ENCODE data around the gene ST7. TPM values are rescaled to one million over a fixed set of nuclear protein-coding genes. Genes with fewer than 3 reads are reported as not detected.

The ST7 gene
- total RNA-seq, 1 experiment from 2014 or later = 12.9 TPM

GRCh38 chr7:116999311-116999710 is 46.0 kb downstream of the ST7 start:
- no peak overlapping the region for H3K14ac ChIP-seq (ENCODE audit: insufficient read depth, low read length)
- no peak overlapping the region for H2BK15ac ChIP-seq (ENCODE audit: low read depth, low read length)
- Mint-ChIP-seq H3K4me3 (no peak overlapping the region), H3K36me3 (ENCODE audit: insufficient read depth in 1 of 3, low read depth in 3 of 3) (peaks cover 1 to 14% (median 12%) of the 10 kb centered on the region in 3 experiments; a peak in 5 of 7 replicates), H3K27ac (no peak overlapping the region), H3K9me3 (peaks cover 4 to 11% of the 10 kb centered on the region in 2 experiments; a peak in 2 of 5 replicates), H3K27me3 (ENCODE audit: low read depth) (no peaks in the 10 kb centered on the region), H3K4me1 (peaks cover 7 to 8% of the 10 kb centered on the region in 2 experiments)
- no peak overlapping the region for H3K23ac ChIP-seq (ENCODE audit: insufficient read length, low read depth, low read length)
- no peaks in the 10 kb centered on the region for H3K4me1 ChIP-seq (ENCODE audit: insufficient read depth, low read length)
- no peak overlapping the region for H2BK12ac ChIP-seq (ENCODE audit: insufficient read length, low read depth, low read length)
- H3K79me1 ChIP-seq (ENCODE audit: insufficient read depth, low read depth, low read length, poor library complexity, severe bottlenecking) = no peaks in the 10 kb centered on the region
- no peaks in the 10 kb centered on the region for H3K23me2 ChIP-seq (ENCODE audit: insufficient read length, low read depth, low read length, poor library complexity, severe bottlenecking)
- WGBS (ENCODE audit: extremely low coverage, insufficient read length, low lambda C conversion rate) = no CpG with 5 or more reads among the region's 1 CpG
- no peaks in the 10 kb centered on the region for H4K20me1 ChIP-seq (ENCODE audit: control insufficient read depth, insufficient read depth, insufficient read length)
- H2BK120ac ChIP-seq (ENCODE audit: low read depth, low read length, poor library complexity, severe bottlenecking) = no peak overlapping the region
- no peaks in the 10 kb centered on the region for H3K9me3 ChIP-seq (ENCODE audit: control insufficient read depth, low read depth, low read length)
- H4K5ac ChIP-seq (ENCODE audit: insufficient read length, low read depth, low read length) = no peak overlapping the region
- H3K9ac ChIP-seq (ENCODE audit: extremely low read depth, insufficient read length, low read length) = no peak overlapping the region
- no peak for TF ChIP-seq CTCF (conservative IDR thresholded peaks at IDR 0.05)
- no peak for DNase-seq
- no peak overlapping the region for H2AK5ac ChIP-seq (ENCODE audit: insufficient read length, low read length)
- H3K56ac ChIP-seq (ENCODE audit: insufficient read length, low read depth, low read length) = no peak overlapping the region
- H3K4me2 ChIP-seq (ENCODE audit: insufficient read depth, insufficient read length, low read length) = no peak overlapping the region
- H3K18ac ChIP-seq (ENCODE audit: insufficient read length, low read depth, low read length) = no peak overlapping the region
- no peak overlapping the region for H2AFZ ChIP-seq (ENCODE audit: low read length)
- H3K27me3 ChIP-seq (ENCODE audit: insufficient read depth, low read length) = no peaks in the 10 kb centered on the region
- no peak overlapping the region for H3K27ac ChIP-seq (ENCODE audit: insufficient read length, low read depth, low read length)
- no peak overlapping the region for H4K91ac ChIP-seq (ENCODE audit: insufficient read length, low read depth, low read length)
- no peak overlapping the region for H3T11ph ChIP-seq (ENCODE audit: low read length)
- H2BK20ac ChIP-seq (ENCODE audit: low read depth, low read length, poor library complexity, severe bottlenecking) = no peak overlapping the region
- H3K4ac ChIP-seq (ENCODE audit: low read depth, low read length) = no peak overlapping the region
- no peaks in the 10 kb centered on the region for H3K79me2 ChIP-seq (ENCODE audit: insufficient read depth, low read length)
- no peak overlapping the region for H2BK5ac ChIP-seq (ENCODE audit: insufficient read length, low read length)
- H4K8ac ChIP-seq (replicated peaks; ENCODE audit: insufficient read length, low read depth, low read length) = no peak overlapping the region
